Limb (tissue), 2 donors: ENCODE data around the gene RPS10.
"Not testable (repeated sequence)": the region's sequence is repeated elsewhere in the genome, so short reads cannot be mapped to it uniquely, and the experiment has no call there.

ENCODE experiments used
- DNase-seq, 2 donors: peaks; one replicate each; pipeline ENCODE4 v3.0.0-alpha.2; 2016; ENCODE audit errors: extremely low spot score in 2 of 2

RPS10 gene

DNA sequence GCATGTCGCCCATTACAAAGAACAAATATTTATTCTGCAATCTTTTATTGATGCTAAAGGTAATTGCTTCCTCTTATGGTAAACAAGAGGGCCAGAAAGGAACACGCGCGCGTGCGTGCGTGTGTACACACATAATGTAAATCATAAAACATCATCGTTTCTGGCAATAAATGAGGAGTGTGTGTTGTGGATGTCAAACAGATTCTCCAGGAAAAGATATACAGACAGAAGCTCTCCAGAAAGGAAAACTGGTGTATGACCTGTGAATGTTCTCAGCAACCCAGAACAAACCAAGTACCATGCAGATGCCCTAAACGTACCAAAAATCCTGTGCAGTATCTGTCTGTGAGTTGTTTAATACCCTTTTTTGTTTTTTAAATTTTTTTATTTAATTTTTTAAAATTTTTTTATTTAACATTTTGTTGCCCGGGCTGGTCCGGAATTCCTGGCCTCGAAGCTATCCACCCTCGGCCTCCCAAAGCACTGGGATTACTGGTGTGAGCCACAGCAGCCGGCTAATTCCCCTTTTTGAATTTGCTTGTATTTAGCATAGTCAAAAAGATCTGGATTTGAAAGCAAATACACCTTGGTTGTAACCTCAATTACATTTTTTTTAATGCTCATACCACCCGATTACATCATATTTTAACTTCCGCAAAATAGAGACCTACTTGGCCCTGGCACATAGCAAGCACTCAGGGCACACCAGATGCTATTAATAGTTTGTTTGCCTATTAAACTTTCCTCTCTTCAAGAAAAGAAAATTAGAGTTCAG, 32.5 kb downstream of the RPS10 start:
- DNase-seq: no peak

DNA sequence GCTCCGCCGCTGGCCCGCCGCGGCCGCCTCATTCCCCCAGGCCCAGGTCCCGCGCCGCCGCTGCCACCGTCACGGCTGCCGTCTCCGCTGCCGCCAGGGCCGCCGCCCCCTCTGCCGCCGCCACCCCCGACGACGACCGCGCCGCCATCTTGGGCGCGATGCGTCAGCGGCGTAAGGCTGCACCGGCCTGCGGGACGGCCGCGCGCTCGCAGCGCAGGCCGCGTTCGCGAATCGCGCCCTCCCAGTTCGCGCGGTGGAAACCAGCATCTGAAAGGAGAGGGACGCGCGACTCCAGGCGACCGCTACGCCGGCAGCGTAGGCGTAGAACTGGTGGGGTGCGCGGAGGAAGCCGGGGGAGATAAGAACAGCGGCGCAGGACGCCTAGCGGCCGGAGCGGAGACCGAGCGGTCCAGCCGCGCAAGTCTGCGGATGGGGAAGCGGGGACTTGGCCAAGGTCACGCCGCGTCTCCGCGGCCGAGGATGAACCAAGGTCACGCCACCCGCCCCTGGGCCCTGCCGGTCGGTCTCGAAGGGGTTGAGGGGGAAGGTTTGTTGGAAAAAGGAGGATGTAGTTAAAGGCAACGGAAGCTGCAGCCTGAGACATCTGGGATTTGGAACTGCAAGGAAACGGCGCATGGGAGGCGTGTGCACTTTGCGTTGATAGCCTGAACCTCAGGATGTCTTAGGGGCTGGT, 33.2 kb downstream of the RPS10 start, which contains the start of gene NUDT3:
TSS of gene NUDT3 (minus strand) at position 173 of the 694 bp plus-strand sequence. CDS start 307 bp downstream, outside the sequence.
- DNase-seq: peak; percentile 98

DNA sequence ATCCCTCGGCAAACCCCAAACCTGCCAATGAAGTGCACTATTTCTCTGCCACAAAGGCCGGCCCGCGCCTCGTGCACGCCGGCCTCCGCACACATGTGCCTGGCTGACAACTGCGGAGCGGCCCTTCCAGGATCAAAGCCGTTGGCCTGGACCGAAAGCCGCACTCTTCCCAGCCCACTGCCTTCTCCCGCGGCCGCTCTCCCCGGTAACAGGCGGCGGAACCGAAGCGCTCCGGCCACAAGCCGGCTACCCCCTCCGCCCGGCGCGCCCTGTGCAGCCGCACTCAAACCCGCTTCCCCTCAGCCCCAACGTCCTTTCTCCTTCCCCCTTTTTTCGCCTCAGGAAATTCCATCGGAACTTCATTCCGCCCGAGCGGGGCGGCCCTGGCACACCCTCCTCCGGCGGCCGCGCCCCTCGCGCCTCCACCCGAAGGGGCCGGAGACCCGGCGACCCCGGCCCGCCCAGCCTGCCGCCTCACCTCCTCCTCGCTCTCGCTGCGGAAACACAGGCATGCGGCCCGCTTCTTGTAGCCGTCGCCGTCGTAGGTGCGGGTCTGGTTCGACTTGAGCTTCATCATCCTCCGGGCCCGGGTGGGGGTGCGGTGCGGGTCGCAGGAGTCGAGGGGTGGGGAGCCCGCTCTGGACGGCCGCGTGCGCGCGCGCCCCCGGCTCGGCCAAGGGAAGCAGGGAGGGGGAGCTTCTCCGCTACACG, 33.9 kb downstream of the RPS10 start:
- DNase-seq: peak; percentile 48 to 78

GRCh38 chr6:34391473-34391785, 34.4 kb downstream of the RPS10 start:
- DNase-seq: peak in 1 of 2 donors; percentile 41

GRCh38 chr6:34390531-34391472, 35.1 kb downstream of the RPS10 start:
- DNase-seq: peak in 1 of 2 donors; percentile 43

- no peak for DNase-seq
Measured at GRCh38 chr6:34389034-34389433, 36.8 kb downstream of the RPS10 start.

GRCh38 chr6:34388421-34388820, 37.4 kb downstream of the RPS10 start:
- no peak for DNase-seq

DNA sequence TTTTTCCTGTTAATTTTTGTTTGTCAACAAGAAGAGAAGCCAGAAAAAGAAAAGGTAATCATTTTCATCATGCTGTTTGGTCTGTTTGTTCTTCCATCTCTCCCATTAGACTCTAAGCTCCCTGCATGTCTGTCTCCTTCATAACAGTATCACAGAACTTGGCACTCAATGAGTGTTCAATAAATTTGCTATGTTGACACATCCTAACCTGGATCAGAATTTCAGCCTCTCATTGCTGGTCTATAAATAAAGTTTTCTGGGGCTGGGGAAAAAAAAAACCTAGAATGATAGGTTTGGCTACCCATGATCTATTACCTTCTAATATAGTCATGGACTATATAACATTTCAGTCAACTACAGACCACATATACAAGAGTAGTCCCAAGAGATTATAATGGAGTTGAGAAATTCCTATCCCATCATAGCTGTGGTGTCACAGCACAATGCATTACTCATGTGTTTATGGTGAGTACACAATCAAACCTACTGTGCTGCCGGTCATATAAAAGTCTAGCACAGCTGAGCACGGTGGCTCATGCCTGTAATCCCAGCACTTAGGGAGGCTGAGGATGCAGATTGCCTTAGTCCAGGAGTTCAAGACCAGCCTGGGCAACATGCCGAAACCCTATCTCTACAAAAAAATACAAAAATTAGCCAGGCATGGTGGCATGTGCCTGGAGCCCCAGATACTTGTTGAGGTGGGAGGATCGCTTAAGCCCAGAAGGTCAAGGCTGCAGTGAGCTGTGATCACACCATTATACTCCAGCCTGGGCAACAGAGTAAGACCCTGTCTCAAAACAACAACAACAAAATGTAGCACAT, 39.3 kb downstream of the RPS10 start:
- DNase-seq: no peak

DNA sequence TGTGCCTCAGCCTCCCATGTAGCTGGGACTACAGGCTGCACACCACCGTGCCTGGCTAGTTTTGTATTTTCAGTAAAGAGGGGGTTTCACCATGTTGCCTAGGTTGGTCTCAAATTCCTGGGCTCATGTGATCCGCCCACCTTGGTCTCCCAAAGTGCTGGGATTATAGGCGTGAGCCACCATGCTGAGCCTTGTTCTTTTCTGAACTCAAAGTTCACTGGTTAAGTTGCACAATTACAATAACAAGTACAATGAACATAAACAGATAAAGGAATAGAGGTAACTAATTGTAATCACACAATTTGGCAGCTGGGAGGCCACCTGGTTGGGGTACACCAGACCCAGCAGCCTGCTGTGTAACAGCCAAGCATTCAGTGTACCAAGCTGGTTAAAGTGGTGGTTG, 40.1 kb downstream of the RPS10 start:
- DNase-seq: no peak

- DNase-seq: no peak
Measured at GRCh38 chr6:34384321-34385153, 41.3 kb downstream of the RPS10 start.

DNA sequence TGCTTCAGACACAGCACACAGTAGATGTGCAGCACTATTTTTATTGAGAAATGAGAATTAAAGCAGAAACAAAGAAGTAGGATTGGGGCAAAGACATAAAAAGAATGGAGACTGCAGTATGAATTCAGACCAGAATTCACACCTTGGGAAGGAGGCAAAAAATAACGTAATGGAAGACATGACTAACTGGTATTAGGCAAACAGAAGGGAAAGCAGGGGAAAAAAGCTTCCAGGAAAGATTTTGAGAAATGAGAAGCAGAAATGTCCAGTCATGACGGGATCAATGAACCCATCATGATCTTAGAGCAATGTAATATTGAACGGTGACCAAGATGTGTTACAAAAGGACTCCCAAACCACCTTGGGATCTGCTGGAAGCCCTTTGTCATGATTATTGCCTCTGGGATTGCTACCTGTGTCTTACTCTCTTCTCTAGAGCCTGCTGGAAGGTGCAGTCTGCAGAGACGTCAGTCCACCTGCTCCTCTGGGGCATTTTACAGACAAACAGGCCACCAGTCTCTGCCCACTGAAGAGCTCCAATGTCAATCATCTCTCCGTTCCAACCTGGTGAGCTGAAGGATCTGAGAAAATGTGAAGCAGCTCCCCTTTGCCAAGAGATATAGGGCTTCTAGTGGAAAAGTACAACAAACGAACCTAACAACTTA, 42.1 kb downstream of the RPS10 start:
- DNase-seq: no peak

DNA sequence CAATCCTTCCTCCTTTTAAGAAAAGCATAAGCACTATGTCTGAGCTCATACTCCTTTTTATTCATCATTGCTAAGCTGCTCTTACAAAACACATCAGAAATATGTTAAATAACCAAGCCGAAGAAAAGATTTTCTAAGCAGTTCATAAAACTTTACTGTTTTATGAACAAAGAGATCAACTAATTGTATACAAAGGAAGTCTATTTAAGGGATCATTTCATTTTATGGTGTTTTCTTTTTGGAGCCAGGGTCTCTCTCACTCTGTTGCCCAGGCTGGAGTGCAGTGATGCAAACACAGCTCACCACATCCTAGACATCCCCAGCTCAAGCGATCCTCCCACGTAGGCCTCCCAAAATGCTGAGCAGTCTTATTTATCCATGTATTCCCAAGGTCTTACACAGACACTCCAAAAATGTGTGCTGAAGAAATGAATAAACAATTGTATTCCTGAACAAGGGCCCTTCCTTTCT, 42.7 kb downstream of the RPS10 start:
- DNase-seq: no peak

- no peak for DNase-seq
Measured at GRCh38 chr6:34381081-34381480, 44.8 kb downstream of the RPS10 start.

GRCh38 chr6:34378470-34378869, 47.4 kb downstream of the RPS10 start:
- DNase-seq: no peak

GRCh38 chr6:34377984-34378383, 47.9 kb downstream of the RPS10 start:
- DNase-seq: no peak

- DNase-seq: not testable (repeated sequence)
Measured at GRCh38 chr6:34377571-34377970, 48.3 kb downstream of the RPS10 start.

DNA sequence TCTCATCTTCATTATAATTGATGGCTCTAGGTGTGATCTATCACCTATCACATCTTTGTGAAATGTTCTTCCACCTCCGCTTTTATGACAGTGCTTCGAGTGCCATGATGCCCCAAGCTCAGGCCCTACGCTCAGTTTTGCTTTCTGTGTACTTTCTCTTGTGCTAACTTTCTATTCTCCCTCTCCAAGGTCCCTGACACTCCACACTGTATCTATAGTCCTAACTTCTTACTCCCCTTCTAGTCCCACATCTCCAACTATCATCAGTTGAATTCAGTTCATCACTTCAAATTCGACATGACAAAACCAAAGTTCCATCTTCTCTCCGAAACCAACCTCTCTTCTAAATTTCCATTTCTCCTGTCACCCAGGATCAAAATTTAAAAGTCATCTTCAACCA, 50.0 kb downstream of the RPS10 start:
- DNase-seq: no peak

DNA sequence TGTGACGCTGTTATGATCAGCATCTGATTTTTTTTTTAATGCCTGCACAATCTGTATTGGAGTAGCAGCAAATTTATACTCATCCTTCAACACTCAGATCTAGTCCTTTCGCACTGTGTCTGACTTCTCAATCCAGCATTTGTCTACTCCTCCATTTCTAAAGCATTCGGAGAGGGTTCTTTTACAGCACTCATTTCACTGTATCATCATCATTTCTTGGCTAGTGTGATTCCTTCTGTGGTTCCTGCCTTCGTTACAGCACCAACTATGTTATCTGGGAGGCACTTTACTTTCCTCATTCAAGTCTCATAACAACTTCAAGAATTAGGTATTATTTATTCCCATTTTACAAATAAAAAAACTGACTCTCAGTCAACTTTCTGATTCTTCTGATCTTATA, 51.4 kb downstream of the RPS10 start:
- no peak for DNase-seq

DNA sequence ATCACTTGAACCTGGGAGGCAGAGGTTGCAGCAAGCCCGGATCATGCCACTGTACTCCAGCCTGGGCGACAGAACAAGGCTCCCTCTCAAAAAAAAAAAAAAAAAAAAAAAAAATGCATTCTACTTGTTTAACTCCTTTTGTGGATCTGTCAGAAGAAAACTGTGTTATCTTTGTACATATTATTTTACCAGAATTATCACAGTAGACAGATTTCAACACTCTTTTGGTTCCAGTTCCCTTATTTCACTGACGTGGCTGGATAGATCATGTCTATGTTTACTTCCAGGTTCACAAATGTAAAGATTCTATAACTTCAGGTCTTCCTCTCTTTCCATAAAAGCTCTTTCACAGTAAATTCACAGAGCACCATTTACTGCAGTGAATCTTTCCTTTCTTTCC, 51.8 kb downstream of the RPS10 start:
- DNase-seq: no peak
